PC-3 (cell line): ENCODE measurements around the gene HDAC4. TPM values are rescaled to one million over a fixed set of nuclear protein-coding genes. Genes with fewer than 3 reads are reported as not detected.
A peak's percentile ranks its signal among the peaks of the same experiment; 100 is the strongest.

Experiments used
- ATAC-seq: fragments of 200-7000 bp; cut with Tn5 transposase; 2 replicates; pipeline ENCODE4 v1.9.1; 2020; ENCODE audit warnings: mild to moderate bottlenecking, moderate library complexity
- BruUV-seq: library from RNA; stranded (reverse); fragments of 400-500 nt; replicated peaks from 2 replicates; lab custom pipeline; 2021; lab: Mats Ljungman, UMichigan
- CTCF ChIA-PET: fragments of 300-600 bp; sonication (Branson Sonifier 250); formaldehyde crosslinking; loops from one replicate; lab custom pipeline; 2022; ENCODE audit warnings: antibody characterized with exemption; lab: Charles Lee
- POLR2A ChIA-PET: fragments of 300-600 bp; sonication (Branson Sonifier 250); formaldehyde crosslinking; loops from one replicate; lab custom pipeline; 2022; ENCODE audit warnings: antibody characterized with exemption; ENCODE audit not compliant: unreplicated experiment; lab: Charles Lee
- DNase-seq: peaks from one replicate; pipeline ENCODE4 v3.0.0-alpha.2; 2015
- H2AFZ ChIP-seq: fragments of 300-600 bp; sonication (generic); 2 replicates; pipeline ENCODE4 v1.6.0; 2016; ENCODE audit warnings: antibody characterized with exemption, low read length
- H3F3A ChIP-seq: fragments of 300-600 bp; sonication (generic); one replicate; pipeline ENCODE4 v1.6.0; 2017; ENCODE audit warnings: antibody characterized with exemption, low read length, control low read depth, mild to moderate bottlenecking; ENCODE audit not compliant: unreplicated experiment
- H3K27ac ChIP-seq: fragments of 300-600 bp; sonication (generic); 2 replicates; pipeline ENCODE4 v1.5.1; 2016; ENCODE audit warnings: mild to moderate bottlenecking, low read length
- H3K27me3 ChIP-seq: fragments of 300-600 bp; sonication (generic); 2 replicates; pipeline ENCODE4 v1.6.1; 2016; ENCODE audit warnings: low read length, mixed read lengths
- H3K36me3 ChIP-seq: fragments of 300-600 bp; sonication (generic); 2 replicates; pipeline ENCODE4 v1.6.1; 2016; ENCODE audit warnings: low read depth, mixed run types, low read length, mixed read lengths
- H3K4me1 ChIP-seq: fragments of 300-600 bp; sonication (generic); 2 replicates; pipeline ENCODE4 v1.5.1; 2016; ENCODE audit warnings: low read length; ENCODE audit not compliant: insufficient read depth
- H3K4me2 ChIP-seq: fragments of 300-600 bp; sonication (generic); 2 replicates; pipeline ENCODE4 v1.6.0; 2016; ENCODE audit warnings: low read length
- H3K4me3 ChIP-seq: fragments of 300-600 bp; sonication (generic); 2 replicates; pipeline ENCODE4 v1.5.1; 2016; ENCODE audit warnings: mild to moderate bottlenecking, low read length, mixed read lengths
- H3K79me2 ChIP-seq: fragments of 300-600 bp; sonication (generic); 2 replicates; pipeline ENCODE4 v1.6.1; 2017; ENCODE audit warnings: low read length, mixed read lengths
- H3K9ac ChIP-seq: fragments of 300-600 bp; sonication (generic); 2 replicates; pipeline ENCODE4 v1.6.0; 2016; ENCODE audit warnings: mild to moderate bottlenecking, low read length
- H3K9me2 ChIP-seq: fragments of 300-600 bp; sonication (generic); replicated peaks from 2 replicates; pipeline ENCODE4 v1.6.1; 2016; ENCODE audit warnings: mixed run types, low read length, mixed read lengths
- H3K9me3 ChIP-seq: fragments of 300-600 bp; sonication (generic); 2 replicates; pipeline ENCODE4 v1.6.1; 2016; ENCODE audit warnings: low read length, mixed read lengths
- H4K20me1 ChIP-seq: fragments of 300-600 bp; sonication (generic); 2 replicates; pipeline ENCODE4 v1.6.1; 2016; ENCODE audit warnings: low read length, mixed read lengths
- EZH2 ChIP-seq: fragments of 300-600 bp; sonication (generic); IDR thresholded peaks from one replicate; pipeline ENCODE4 v1.6.1; 2017; ENCODE audit warnings: antibody characterized with exemption, mild to moderate bottlenecking, low read length; ENCODE audit not compliant: unreplicated experiment
- EZH2phosphoT487 ChIP-seq: fragments of 300-600 bp; sonication (generic); IDR thresholded peaks from 2 replicates; pipeline ENCODE4 v1.6.1; 2018; ENCODE audit warnings: mild to moderate bottlenecking, antibody characterized with exemption, low read length, borderline replicate concordance
- intact Hi-C: fragments of 100-400 bp; cut with micrococcal nuclease; formaldehyde crosslinking; loops from 2 replicates; pipeline ENCODE4 v1.9.0; 2023
- total RNA-seq: library from RNA; depleted of rRNA; stranded (reverse); fragments of >200 nt; gene quantifications from 2 replicates; pipeline ENCODE4 v1.2.3, GENCODE V29; 2014
- TF ChIP-seq, protein P1 (sequence below): fragments of 300-600 bp; sonication (generic); conservative IDR thresholded peaks from 2 replicates; pipeline ENCODE4 v1.5.1; 2017; ENCODE audit warnings: antibody characterized with exemption, low read depth, mild to moderate bottlenecking, low read length

Gene HDAC4
- total RNA-seq, 1 experiment from 2014 or later = 8.5 TPM

DNA sequence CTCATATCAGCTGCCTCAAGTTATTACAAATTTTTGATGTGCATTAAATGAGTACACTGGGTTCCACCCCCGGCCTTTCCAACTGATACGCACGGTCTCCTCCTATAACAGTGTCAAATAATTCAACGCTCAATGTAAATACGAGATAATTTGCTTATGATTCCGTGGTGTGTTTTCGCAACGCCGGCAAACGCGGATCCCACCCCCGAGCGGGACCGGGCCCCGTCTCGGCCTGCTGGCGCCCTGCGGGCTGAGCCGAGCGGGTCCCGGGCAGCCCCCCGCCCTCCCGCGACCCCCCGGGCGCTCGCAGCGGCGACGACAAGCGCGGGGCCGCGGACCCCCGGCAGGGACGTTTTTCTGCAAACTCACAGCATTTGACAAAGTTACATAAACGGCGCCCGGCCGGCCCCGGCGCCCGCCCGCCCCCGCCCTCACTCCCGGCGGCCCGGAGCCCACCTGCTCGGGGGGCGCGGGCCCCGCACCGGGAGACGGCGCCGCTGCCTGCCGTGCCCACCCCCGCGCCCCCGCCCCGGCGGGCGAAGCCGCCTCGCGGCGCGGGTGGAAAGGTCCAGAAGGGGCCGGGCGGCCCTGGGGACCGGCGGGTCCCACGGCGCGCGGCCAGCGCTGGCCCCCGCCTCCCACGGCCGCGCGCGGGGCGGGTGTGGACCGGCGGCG lies 762 bp downstream of the HDAC4 start:
- CTCF ChIA-PET = no interaction called here
- Histone ChIP-seq H3K4me1 (peaks cover 15% of the 10 kb centered on the region), H2AFZ (0 out of 2 replicates have a peak overlapping the region, but pooled peaks have one; percentile 30), H3K36me3 (no peaks in the 10 kb centered on the region), H3K27me3 (no peaks in the 10 kb centered on the region), H3F3A (no peaks in the 10 kb centered on the region), H3K79me2 (peaks cover 49% of the 10 kb centered on the region), H4K20me1 (peaks cover 11% of the 10 kb centered on the region; the same call in 1 of the 2 replicates), H3K4me3 (peak overlapping the region; percentile 77), H3K9ac (peak overlapping the region; percentile 63), H3K9me2 (no peaks in the 10 kb centered on the region), H3K27ac (no peak overlapping the region; the same call in 1 of the 2 replicates), H3K9me3 (no peaks in the 10 kb centered on the region), H3K4me2 (peak overlapping the region; percentile 100)
- TF ChIP-seq, protein P1, sequence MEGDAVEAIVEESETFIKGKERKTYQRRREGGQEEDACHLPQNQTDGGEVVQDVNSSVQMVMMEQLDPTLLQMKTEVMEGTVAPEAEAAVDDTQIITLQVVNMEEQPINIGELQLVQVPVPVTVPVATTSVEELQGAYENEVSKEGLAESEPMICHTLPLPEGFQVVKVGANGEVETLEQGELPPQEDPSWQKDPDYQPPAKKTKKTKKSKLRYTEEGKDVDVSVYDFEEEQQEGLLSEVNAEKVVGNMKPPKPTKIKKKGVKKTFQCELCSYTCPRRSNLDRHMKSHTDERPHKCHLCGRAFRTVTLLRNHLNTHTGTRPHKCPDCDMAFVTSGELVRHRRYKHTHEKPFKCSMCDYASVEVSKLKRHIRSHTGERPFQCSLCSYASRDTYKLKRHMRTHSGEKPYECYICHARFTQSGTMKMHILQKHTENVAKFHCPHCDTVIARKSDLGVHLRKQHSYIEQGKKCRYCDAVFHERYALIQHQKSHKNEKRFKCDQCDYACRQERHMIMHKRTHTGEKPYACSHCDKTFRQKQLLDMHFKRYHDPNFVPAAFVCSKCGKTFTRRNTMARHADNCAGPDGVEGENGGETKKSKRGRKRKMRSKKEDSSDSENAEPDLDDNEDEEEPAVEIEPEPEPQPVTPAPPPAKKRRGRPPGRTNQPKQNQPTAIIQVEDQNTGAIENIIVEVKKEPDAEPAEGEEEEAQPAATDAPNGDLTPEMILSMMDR = no peak
- TF ChIP-seq EZH2 (no peak), EZH2phosphoT487 (no peak)
- ATAC-seq = no peak
- intact Hi-C loops = loop anchor here (1.0 to 5.0 kb wide), 3 partner anchors 65 to 153 kb away; no protein-coding TSS in a partner anchor
- POLR2A ChIA-PET = no interaction called here
- no TSS peak for BruUV-seq
- peak; percentile 23 for DNase-seq

DNA sequence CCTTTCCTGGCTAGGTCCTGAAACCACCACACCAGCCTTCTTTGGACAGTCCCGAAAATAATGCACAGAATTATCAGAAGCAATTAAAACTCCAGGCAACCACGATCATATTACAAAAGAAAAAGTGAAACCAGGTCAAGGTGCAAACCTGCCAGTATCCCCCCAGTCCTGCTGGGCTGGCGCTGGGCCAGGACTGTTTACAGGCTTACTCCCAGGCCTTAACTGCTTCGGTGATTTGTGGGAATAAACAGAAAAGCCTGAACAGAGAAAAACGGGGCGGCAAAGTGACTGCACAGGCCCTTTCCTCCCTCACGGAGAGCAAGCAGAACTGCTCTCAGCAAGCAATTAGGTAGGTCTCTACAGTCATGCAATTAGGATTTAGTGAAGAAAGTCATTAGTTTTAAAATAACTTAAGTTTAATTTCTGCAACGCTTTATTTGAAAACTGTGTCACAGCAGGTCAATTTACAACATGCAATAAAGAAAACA lies 1.3 kb downstream of the HDAC4 start:
- H3K36me3 ChIP-seq = no peaks in the 10 kb centered on the region
- H3K9ac ChIP-seq = peak overlapping the region; percentile 63
- no peak for ATAC-seq
- H3K27ac ChIP-seq = no peak overlapping the region; the same call in 1 of the 2 replicates
- H3K4me2 ChIP-seq = peak overlapping the region; percentile 100
- TSS peak; percentile 62 for BruUV-seq
- peaks cover 11% of the 10 kb centered on the region; the same call in 1 of the 2 replicates for H4K20me1 ChIP-seq
- peak overlapping the region; percentile 77 for H3K4me3 ChIP-seq
- CTCF ChIA-PET = no interaction called here
- H3F3A ChIP-seq = no peaks in the 10 kb centered on the region
- no peaks in the 10 kb centered on the region for H3K9me3 ChIP-seq
- intact Hi-C loops = loop anchor here (1.0 to 5.0 kb wide), 2 partner anchors 132 to 152 kb away; no protein-coding TSS in a partner anchor
- H3K27me3 ChIP-seq = no peaks in the 10 kb centered on the region
- H2AFZ ChIP-seq = 0 out of 2 replicates have a peak overlapping the region, but pooled peaks have one; percentile 30
- H3K9me2 ChIP-seq = no peaks in the 10 kb centered on the region
- peak; percentile 21 for DNase-seq
- peaks cover 55% of the 10 kb centered on the region for H3K79me2 ChIP-seq
- POLR2A ChIA-PET = no interaction called here
- TF ChIP-seq, protein P1 = no peak
- TF ChIP-seq EZH2phosphoT487 = no peak
- no peak for TF ChIP-seq EZH2
- peaks cover 15% of the 10 kb centered on the region for H3K4me1 ChIP-seq

DNA sequence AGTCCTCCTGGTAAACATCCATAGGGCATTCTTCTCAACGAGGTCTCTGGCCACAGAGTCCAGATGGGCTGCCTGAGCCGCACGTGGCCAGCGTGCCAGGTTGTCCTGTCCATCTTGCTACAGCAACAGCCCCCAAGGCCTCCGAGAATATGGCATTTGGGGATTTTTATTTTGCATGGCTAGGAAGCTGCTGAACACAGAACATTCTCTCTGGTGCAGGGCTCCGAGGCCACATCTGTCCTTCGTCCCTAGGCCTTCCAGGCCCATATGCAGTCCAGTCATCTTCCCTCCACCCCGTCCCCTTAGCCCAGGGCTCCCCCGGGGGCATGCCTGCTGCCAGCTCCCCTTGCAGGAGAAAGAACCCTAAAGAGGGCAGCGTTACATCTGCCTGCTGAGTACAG lies 2.3 kb downstream of the HDAC4 start:
- CTCF ChIA-PET = no interaction called here
- Histone ChIP-seq H3K4me3 (peak overlapping the region; percentile 77; the same call in 1 of the 2 replicates), H3K9me2 (no peaks in the 10 kb centered on the region), H4K20me1 (peaks cover 11% of the 10 kb centered on the region; the same call in 1 of the 2 replicates), H3K4me1 (peaks cover 15% of the 10 kb centered on the region), H3K9ac (no peak overlapping the region; the same call in 1 of the 2 replicates), H2AFZ (no peak overlapping the region), H3K9me3 (no peaks in the 10 kb centered on the region), H3K79me2 (peaks cover 61% of the 10 kb centered on the region), H3K27ac (no peak overlapping the region), H3K36me3 (no peaks in the 10 kb centered on the region), H3K27me3 (no peaks in the 10 kb centered on the region), H3F3A (no peaks in the 10 kb centered on the region), H3K4me2 (peak overlapping the region; percentile 100)
- no peak for ATAC-seq
- DNase-seq = no peak
- POLR2A ChIA-PET = no interaction called here
- intact Hi-C loops = loop anchor here (5.0 kb wide), 1 partner anchor 131 kb away; no protein-coding TSS in a partner anchor
- no TSS peak for BruUV-seq
- TF ChIP-seq EZH2 (no peak), EZH2phosphoT487 (no peak)
- TF ChIP-seq, protein P1 = no peak
